Ovary (tissue), 9 donors: ENCODE results near the gene SMIM44. TPM values are rescaled to one million over a fixed set of nuclear protein-coding genes. Genes with fewer than 3 reads are reported as not detected.
"Not testable (repeated sequence)": the region's sequence is repeated elsewhere in the genome, so short reads cannot be mapped to it uniquely, and the experiment has no call there.

Experiments
- DNase-seq, 5 donors: peaks; one replicate each; pipeline ENCODE4 v3.0.0-alpha.2; 2019 to 2020
- H3K27ac ChIP-seq, 2 donors: fragments of 200-600 bp; one replicate each; pipeline versions ENCODE4 v1.5.1 to v1.8.0; 2019 to 2022
- H3K27me3 ChIP-seq: fragments of 200-600 bp; one replicate; pipeline ENCODE4 v1.8.0; 2022
- H3K36me3 ChIP-seq: fragments of 200-600 bp; sonication (generic); one replicate; pipeline ENCODE4 v1.5.1; 2019
- H3K4me1 ChIP-seq: one replicate; pipeline ENCODE4 v1.8.1; 2013; ENCODE audit warnings: mild to moderate bottlenecking, moderate library complexity; ENCODE audit not compliant: insufficient read depth
- H3K4me3 ChIP-seq: fragments of 200-600 bp; sonication (generic); one replicate; pipeline ENCODE4 v1.5.1; 2017
- H3K9me3 ChIP-seq, 2 donors: fragments of 200-600 bp in 1 of 2; sonication (generic) in 1 of 2; one replicate each; pipeline versions ENCODE4 v1.5.1 to v1.8.1; 2013 to 2019; ENCODE audit warnings: mild to moderate bottlenecking in 1 of 2, moderate library complexity in 1 of 2
- EP300 ChIP-seq: sonication (generic); formaldehyde crosslinking; IDR thresholded peaks from one replicate; pipeline ENCODE4 v1.6.1; 2017; ENCODE audit warnings: antibody characterized with exemption
- POLR2A ChIP-seq: fragments of 450-650 bp; IDR thresholded peaks from one replicate; pipeline ENCODE4 v1.6.1; 2017; ENCODE audit warnings: antibody characterized with exemption, mild to moderate bottlenecking, moderate library complexity
- WGBS, 3 donors: extraction: QIAGEN DNeasy Blood & Tissue Kit in 1 of 3; methylation state at CpG; one replicate each; pipeline versions ENCODE4 v1.1.5 to v1.1.7; 2013 to 2017; 5-methylcytosine and 5-hydroxymethylcytosine counted together
- intact Hi-C, 4 donors: fragments of 100-400 bp; cut with DNase I; formaldehyde crosslinking; loops; one replicate each; pipeline versions ENCODE4 v1.11.0 to v1.15.1; 2022 to 2023
- polyA plus RNA-seq, 2 donors: library from polyadenylated mRNA; stranded (reverse); fragments of 200-250 nt in 1 of 2; fragments of 350-450 nt in 1 of 2; fragmentation: Illumina TruSeq in 1 of 2; extraction: RNeasy Lipid Tissue Mini Kit (QIAGEN cat#74804) in 1 of 2; gene quantifications; one replicate each; pipeline ENCODE4 v1.2.3, GENCODE V29; 2013 to 2014
- total RNA-seq, 7 donors: library from RNA; depleted of rRNA in 2 of 7; stranded (reverse); fragments of >200 nt in 2 of 7; fragmentation: NEBNext Ultra II Directional in 3 of 7; extraction: Animal tissue kit (Norgen Biotek cat#: 25700) in 3 of 7; gene quantifications; one replicate each; pipeline versions ENCODE4 v1.1.0 to v1.2.4, GENCODE V29; 2016 to 2023
- TF ChIP-seq, protein P1 (sequence below), 3 donors: fragments of 450-650 bp in 2 of 3; fragments of 200-600 bp in 1 of 3; IDR thresholded peaks; one replicate each; pipeline versions ENCODE4 v1.5.1 to v1.8.0; 2016 to 2022; ENCODE audit warnings: antibody characterized with exemption in 3 of 3, mild to moderate bottlenecking in 1 of 3
- donor health status: DM: no; HTN: no; CAD: no; lungs with moderate emphysema.
- donor health status: DM: no; HTN: no; CAD: no.
- donor health status: Bipolar disorder and iron deficiency.
- donor health status: DM: yes; HTN: yes; CAD: no.
- donor health status: DM: no; HTN: no; CAD: no.
- donor health status: DM: yes; HTN: yes; CAD: no.

The SMIM44 gene
- total and polyA plus RNA-seq, 9 donors = 0.92 TPM; not detected in 8

DNA sequence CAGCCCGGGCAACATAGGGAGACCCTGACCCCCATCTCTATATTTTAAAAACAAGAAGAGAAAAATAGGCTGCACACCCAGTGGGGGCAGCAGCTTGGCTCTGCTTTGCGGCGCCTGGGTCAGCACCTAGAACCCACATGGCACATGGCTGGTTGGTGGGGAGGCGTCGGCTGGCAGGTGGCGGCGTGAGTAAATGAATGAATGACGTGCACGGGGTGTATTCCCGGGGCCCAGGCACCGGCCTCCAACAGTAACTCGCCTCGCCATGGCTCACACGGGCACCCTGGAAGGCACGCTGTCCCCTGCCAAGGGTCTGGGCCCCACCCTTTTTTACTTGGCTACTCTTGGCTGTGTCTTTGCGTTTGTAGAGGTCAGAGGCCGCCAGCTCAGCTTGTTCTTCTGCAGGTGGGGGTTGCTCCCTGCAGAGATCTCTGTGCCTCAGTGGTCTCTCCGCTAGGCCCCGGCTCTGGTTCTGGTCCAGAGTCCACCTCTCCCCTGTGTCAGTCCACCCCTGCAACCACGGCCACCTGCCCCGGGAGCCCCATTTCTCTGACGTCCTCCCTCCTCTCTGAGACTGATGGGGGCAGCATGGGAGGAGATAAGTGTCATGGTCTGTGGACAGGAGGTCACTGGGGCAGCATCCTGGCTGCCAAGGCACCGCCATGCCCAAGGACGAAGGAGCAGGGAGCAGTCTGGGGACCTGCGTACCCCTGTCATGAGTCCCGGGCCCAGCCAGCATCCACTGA is 28.4 kb upstream of the SMIM44 start:
- Histone ChIP-seq H3K9me3 (no peaks in the 10 kb centered on the region), H3K27ac (no peak overlapping the region), H3K36me3 (no peaks in the 10 kb centered on the region), H3K4me1 (peaks cover 13% of the 10 kb centered on the region), H3K4me3 (no peak overlapping the region), H3K27me3 (no peaks in the 10 kb centered on the region)
- DNase-seq = peak in 1 of 5 donors; percentile 37
- WGBS, 3 donors = 76 to 85% (median 81%) methylated on average over 26 of the region's 26 CpGs
- intact Hi-C loops = no loop called here
- TF ChIP-seq, protein P1, sequence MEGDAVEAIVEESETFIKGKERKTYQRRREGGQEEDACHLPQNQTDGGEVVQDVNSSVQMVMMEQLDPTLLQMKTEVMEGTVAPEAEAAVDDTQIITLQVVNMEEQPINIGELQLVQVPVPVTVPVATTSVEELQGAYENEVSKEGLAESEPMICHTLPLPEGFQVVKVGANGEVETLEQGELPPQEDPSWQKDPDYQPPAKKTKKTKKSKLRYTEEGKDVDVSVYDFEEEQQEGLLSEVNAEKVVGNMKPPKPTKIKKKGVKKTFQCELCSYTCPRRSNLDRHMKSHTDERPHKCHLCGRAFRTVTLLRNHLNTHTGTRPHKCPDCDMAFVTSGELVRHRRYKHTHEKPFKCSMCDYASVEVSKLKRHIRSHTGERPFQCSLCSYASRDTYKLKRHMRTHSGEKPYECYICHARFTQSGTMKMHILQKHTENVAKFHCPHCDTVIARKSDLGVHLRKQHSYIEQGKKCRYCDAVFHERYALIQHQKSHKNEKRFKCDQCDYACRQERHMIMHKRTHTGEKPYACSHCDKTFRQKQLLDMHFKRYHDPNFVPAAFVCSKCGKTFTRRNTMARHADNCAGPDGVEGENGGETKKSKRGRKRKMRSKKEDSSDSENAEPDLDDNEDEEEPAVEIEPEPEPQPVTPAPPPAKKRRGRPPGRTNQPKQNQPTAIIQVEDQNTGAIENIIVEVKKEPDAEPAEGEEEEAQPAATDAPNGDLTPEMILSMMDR (IDR thresholded peaks at IDR 0.05) = no peak
- TF ChIP-seq EP300 = no peak
- no peak for TF ChIP-seq POLR2A

DNA sequence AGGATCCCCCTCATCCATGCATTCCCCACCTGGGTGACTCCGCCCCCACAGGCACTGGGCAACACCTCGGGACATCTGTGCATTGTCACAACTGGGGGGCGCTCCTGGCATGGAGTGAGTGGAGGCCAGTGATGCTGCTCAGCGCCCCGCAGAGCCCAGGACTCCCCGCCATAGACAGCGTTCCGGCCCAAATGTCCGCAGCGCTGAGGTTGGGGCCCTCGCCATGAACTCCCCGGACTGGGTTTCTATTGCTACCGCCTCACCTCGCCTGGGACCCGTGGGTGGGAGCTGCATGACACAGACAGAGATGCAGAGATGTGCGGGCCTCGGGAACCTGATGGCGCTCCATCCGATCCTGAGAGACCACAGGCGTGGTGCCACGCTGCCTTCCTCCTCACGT is 27.5 kb upstream of the SMIM44 start:
- intact Hi-C loops = no loop called here
- TF ChIP-seq EP300 (no peak), POLR2A (no peak)
- TF ChIP-seq, protein P1 (IDR thresholded peaks at IDR 0.05) = no peak
- no peaks in the 10 kb centered on the region for H3K36me3 ChIP-seq
- no peak overlapping the region for H3K27ac ChIP-seq
- H3K4me3 ChIP-seq = no peak overlapping the region
- WGBS, 3 donors = 79 to 88% (median 86%) methylated on average over 22 of the region's 22 CpGs
- no peaks in the 10 kb centered on the region for H3K9me3 ChIP-seq
- H3K4me1 ChIP-seq = peaks cover 11% of the 10 kb centered on the region
- DNase-seq = peak in 1 of 5 donors; percentile 35
- no peaks in the 10 kb centered on the region for H3K27me3 ChIP-seq

DNA sequence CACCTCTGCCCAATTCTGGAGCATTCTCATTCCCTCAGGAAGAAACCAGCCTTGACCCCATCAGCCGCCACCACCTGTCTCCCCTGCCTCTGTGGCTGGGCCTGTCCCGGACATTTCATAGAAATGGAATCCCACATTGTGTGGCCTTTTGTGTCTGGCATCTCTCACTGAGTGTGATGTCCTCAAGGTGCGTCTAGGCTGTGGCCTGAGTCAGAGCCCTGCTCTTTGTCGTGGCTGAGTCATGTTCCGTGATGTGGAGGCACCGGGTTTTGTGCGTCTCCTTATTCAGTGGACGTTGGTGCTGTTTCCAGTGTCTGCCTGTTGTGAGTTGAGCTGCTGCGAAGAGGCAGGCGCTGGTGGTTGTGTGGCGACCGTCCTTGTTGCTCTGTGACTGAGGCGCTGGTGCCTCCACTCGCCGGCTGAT is 26.3 kb upstream of the SMIM44 start:
- peaks cover 11% of the 10 kb centered on the region for H3K4me1 ChIP-seq
- no peaks in the 10 kb centered on the region for H3K27me3 ChIP-seq
- DNase-seq = peak in 1 of 5 donors; percentile 32
- TF ChIP-seq POLR2A = no peak
- TF ChIP-seq, protein P1 (IDR thresholded peaks at IDR 0.05) = no peak
- no peak for TF ChIP-seq EP300
- H3K9me3 ChIP-seq = no peaks in the 10 kb centered on the region
- H3K36me3 ChIP-seq = no peaks in the 10 kb centered on the region
- 80 to 83% (median 82%) methylated on average over 15 of the region's 15 CpGs for WGBS, 3 donors
- H3K4me3 ChIP-seq = no peak overlapping the region
- H3K27ac ChIP-seq = no peak overlapping the region
- intact Hi-C loops = no loop called here

DNA sequence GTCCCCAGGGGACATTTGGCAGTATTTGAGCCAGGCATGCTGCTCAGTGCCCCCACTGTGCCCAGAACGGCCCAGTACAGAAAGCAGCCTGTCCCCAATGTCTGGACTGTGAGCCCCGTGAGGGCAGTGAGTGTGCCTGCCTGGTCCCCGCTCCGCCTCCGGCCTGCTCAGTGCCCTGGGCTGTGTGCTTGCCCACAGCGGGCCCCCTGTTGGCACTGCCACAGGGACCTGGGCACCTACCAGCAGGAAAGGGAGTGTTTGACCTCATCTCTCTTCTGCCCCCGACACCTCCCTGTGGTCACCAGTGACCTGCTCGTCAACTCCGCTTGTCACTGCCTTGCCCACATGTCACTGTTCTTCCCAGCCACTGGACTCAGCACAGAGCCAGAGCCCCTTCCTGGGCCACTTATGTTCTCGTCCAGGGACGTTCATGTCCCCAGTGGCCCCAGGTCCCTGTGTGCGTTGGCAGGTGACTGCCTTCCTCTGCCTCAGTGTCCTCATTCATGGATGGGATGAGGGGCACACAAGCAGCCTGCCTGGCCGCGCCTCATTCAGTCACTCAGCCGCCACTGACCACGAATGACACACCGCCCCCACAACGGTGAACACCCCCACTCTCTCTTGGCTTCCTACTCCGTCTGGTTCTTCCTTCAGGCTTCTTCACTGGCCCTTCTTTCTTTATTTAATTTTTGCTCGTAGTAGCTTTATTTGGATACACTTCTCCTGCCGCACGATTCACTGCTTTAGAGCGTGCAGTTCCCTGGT is 25.7 kb upstream of the SMIM44 start:
- H3K4me1 ChIP-seq = peaks cover 11% of the 10 kb centered on the region
- H3K27ac ChIP-seq = no peak overlapping the region
- TF ChIP-seq, protein P1 (IDR thresholded peaks at IDR 0.05) = no peak
- TF ChIP-seq POLR2A (no peak), EP300 (no peak)

DNA sequence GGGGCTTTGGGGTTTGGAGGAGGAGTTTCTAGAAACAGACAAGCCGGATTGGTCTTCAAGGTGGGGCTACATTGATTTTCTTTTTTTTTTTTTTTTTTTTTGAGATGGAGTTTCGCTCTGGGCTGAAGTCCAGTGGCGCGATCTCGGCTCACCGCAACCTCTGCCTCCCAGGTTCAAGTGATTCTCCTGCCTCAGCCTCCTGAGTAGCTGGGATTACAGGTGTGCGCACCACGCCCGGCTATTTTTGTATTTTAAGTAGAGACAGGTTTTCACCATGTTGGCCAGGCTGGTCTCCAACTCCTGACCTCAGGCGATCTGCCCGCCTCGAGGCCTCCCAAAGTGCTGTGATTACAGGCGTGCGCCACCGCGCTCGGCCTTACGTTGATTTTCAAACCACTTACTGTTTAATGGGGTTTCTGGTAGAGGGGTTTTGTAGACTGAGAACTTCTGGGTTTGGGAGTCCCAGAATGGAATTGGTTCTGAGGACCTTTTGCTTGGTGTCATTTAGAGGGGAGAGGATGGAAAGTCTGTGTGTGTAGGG is 24.9 kb upstream of the SMIM44 start:
- DNase-seq, H3K9me3 ChIP-seq, H3K36me3 ChIP-seq, H3K4me3 ChIP-seq, H3K4me1 ChIP-seq, intact Hi-C loops, H3K27me3 ChIP-seq, H3K27ac ChIP-seq: not testable (repeated sequence)
- WGBS, 3 donors = 90 to 94% (median 92%) methylated on average over 18 of the region's 18 CpGs

More for the DNA sequence above, 25.7 kb upstream of the SMIM44 start:
- Histone ChIP-seq H3K4me3 (no peak overlapping the region), H3K27me3 (no peaks in the 10 kb centered on the region), H3K36me3 (no peaks in the 10 kb centered on the region), H3K9me3 (no peaks in the 10 kb centered on the region)
- peak in 2 of 5 donors; percentile 25 to 34 for DNase-seq
- intact Hi-C loops = no loop called here
- WGBS, 3 donors = 81 to 86% (median 81%) methylated on average over 23 of the region's 23 CpGs
